Measurements from ENCODE around the gene KIAA1671. TPM values are rescaled to one million over a fixed set of nuclear protein-coding genes. Genes with fewer than 3 reads are reported as not detected.

The KIAA1671 gene
- total RNA-seq, 1 donor from 2014 or later = 40.7 TPM

DNA sequence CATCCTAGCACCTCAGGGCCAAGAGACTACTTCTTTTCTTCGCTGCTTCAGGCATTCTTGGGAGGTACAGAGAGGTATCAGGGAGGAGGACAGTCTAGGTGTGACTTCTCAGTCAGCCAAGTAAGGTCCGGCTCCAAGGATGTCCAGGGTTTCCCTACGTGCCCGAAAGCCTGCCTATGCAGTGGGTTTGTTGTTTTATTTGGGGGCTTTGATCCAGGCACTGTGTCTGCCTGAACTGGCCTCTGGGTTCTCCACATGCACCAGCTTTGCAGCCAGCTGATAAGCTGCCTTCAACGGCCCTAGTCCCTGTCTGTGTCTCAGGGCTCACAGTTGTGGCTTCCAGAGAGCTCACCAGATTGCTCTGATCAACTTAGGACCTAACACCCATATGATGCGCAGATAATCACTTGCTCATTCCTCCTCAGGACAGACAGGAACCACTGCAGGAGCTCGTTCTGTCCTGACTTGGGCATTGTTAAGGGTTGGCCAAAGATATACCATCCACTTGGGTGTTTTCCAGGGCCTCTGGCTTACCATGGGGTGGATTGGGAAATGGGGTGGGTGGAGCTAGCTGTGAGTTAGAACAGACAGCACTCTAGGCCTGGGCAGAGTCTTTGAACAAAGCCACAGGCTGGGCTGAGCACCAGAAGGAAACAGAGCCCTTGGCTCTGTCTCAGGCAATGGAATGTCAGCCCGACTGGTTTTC is 201.6 kb downstream of the KIAA1671 start:
- intact Hi-C loops (cut with DNase I) = no loop called here
- Histone ChIP-seq H3K27me3 (ENCODE audit: low read depth) (no peaks in the 10 kb centered on the region), H3K36me3 (no peaks in the 10 kb centered on the region), H3K27ac (peak overlapping the region; percentile 66), H3K9me3 (no peaks in the 10 kb centered on the region), H3K4me1 (peaks cover 19% of the 10 kb centered on the region), H3K4me3 (no peak overlapping the region)
- TF ChIP-seq, protein P1, sequence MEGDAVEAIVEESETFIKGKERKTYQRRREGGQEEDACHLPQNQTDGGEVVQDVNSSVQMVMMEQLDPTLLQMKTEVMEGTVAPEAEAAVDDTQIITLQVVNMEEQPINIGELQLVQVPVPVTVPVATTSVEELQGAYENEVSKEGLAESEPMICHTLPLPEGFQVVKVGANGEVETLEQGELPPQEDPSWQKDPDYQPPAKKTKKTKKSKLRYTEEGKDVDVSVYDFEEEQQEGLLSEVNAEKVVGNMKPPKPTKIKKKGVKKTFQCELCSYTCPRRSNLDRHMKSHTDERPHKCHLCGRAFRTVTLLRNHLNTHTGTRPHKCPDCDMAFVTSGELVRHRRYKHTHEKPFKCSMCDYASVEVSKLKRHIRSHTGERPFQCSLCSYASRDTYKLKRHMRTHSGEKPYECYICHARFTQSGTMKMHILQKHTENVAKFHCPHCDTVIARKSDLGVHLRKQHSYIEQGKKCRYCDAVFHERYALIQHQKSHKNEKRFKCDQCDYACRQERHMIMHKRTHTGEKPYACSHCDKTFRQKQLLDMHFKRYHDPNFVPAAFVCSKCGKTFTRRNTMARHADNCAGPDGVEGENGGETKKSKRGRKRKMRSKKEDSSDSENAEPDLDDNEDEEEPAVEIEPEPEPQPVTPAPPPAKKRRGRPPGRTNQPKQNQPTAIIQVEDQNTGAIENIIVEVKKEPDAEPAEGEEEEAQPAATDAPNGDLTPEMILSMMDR (IDR thresholded peaks at IDR 0.05) = no peak
- ATAC-seq = peak; percentile 94 to 96
- DNase-seq = peak; percentile 81

DNA sequence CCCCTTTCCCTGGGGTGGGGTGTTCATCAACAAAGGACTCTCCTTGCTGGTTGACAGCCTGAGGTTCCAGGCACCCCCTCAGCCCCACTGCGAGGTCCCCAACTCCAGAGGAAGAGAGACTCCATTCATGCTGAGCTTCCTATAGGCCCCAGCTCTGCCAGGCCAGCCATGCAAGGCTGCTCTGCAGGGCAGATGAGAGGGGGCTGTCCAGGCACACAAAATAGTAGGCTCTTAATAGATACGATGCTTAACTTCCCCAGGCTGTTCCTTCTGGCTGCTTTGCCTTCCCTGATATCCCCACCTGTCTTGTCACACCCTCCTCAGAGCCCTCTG is 202.1 kb downstream of the KIAA1671 start:
- Histone ChIP-seq H3K27me3 (ENCODE audit: low read depth) (no peaks in the 10 kb centered on the region), H3K4me1 (peaks cover 19% of the 10 kb centered on the region), H3K9me3 (no peaks in the 10 kb centered on the region), H3K36me3 (no peaks in the 10 kb centered on the region), H3K27ac (peak overlapping the region; percentile 66), H3K4me3 (no peak overlapping the region)
- intact Hi-C loops (cut with DNase I) = no loop called here
- no peak for ATAC-seq
- DNase-seq = no peak
- TF ChIP-seq, protein P1 (IDR thresholded peaks at IDR 0.05) = no peak

DNA sequence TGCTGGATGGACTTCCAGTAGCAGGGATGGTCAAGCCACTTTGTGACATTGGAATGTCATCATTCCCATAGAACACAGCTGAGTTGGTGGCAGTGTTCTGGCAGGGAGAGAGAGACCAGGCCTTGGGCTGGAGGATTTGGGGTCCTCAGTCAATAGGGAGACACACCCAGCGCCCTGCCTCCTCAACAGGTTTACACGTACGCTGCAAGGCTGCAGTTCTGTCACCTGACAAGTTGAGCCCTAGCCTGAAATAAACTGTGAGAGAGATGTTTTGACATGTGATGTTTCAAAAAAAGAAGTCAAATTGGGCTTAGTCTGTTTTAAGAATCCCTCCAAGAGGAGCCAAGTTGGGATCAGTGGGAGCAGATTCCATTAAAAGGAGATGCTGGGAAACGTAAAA is 204.2 kb downstream of the KIAA1671 start:
- peaks cover 19% of the 10 kb centered on the region for H3K4me1 ChIP-seq
- H3K4me3 ChIP-seq = no peak overlapping the region
- H3K9me3 ChIP-seq = no peaks in the 10 kb centered on the region
- no peak for ATAC-seq
- no peaks in the 10 kb centered on the region for H3K27me3 ChIP-seq (ENCODE audit: low read depth)
- H3K36me3 ChIP-seq = no peaks in the 10 kb centered on the region
- TF ChIP-seq, protein P1 (IDR thresholded peaks at IDR 0.05) = no peak
- DNase-seq = no peak
- intact Hi-C loops (cut with DNase I) = no loop called here
- H3K27ac ChIP-seq = no peak overlapping the region

DNA sequence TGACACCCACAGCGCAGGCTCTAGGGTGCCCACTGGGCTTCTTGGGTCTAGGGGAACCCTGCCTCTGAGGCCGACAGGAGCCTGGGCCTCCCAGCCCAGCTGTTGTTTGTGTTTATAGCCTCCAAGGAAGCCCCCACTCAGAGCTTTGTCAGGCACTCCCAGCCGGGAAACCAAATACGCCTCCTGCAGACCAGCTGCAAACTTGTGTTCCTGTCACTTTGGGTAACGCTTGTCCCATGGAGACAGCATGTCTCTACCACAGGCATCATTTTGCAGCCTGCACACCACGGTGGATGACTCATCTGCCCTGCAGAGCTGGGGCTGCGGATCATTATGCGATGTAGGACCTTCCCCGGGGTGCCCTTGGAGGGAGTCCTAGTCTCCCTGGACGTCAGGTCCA is 206.5 kb downstream of the KIAA1671 start:
- H3K4me3 ChIP-seq = no peak overlapping the region
- TF ChIP-seq, protein P1 (IDR thresholded peaks at IDR 0.05) = no peak
- no peak overlapping the region for H3K27ac ChIP-seq
- no peaks in the 10 kb centered on the region for H3K27me3 ChIP-seq (ENCODE audit: low read depth)
- intact Hi-C loops (cut with DNase I) = no loop called here
- DNase-seq (no peak), ATAC-seq (no peak)
- H3K4me1 ChIP-seq = peaks cover 11% of the 10 kb centered on the region
- H3K9me3 ChIP-seq = no peaks in the 10 kb centered on the region
- no peaks in the 10 kb centered on the region for H3K36me3 ChIP-seq

DNA sequence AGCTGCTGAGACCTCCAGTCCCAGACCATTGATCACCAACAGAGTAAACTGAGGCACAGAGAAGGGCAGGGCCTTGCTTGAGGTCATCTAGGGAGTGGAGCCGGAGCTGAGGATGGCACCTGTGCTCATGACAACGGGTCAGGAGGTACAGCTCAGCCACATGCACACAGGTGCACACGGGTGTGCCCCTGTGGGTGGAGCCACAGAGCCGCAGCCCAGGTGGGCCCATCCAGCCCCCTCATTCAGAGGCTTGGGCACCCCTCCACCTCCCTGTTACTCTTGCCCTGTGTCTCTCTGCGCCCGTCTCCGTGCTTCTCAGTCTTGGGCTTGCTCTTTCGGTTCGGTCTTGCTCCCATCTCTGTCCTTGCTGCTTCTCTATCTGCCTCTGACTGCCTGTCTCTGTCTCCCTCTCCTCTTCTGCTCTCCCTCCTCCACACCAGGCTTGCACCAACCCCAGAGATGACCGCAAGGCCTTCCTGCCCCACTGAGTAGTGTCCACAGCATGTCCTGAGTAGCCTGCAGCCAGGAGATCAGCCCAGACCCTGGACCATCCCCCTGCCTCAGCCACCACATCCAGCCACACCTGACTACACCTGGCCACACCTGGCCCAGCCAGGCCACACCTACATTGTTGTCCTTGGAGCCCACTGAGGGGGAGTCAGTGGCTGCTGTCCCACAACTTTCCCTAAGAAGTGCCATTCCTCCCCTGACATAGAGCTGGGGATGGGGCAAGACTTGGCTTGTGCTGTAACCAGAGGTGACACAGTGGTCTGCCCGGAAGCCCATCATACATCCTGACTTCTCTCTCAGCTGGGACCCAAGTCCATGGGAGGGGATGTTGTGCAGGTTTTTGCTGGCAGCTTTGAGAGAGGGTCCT is 207.8 kb downstream of the KIAA1671 start:
- Histone ChIP-seq H3K36me3 (no peaks in the 10 kb centered on the region), H3K4me1 (peaks cover 4% of the 10 kb centered on the region), H3K9me3 (no peaks in the 10 kb centered on the region), H3K27ac (no peak overlapping the region), H3K27me3 (ENCODE audit: low read depth) (no peaks in the 10 kb centered on the region), H3K4me3 (no peak overlapping the region)
- TF ChIP-seq, protein P1 (IDR thresholded peaks at IDR 0.05) = no peak
- DNase-seq = no peak
- no peak for ATAC-seq
- intact Hi-C loops (cut with DNase I) = no loop called here

All from lower lobe of right lung (tissue), 2 donors.